ENCODE measurements around the gene NPM1. TPM values are rescaled to one million over a fixed set of nuclear protein-coding genes. Genes with fewer than 3 reads are reported as not detected.
"Not testable (repeated sequence)": the region's sequence is repeated elsewhere in the genome, so short reads cannot be mapped to it uniquely, and the experiment has no call there.

NPM1 gene
- total RNA-seq, 1 experiment from 2014 or later: 2,693 TPM

DNA sequence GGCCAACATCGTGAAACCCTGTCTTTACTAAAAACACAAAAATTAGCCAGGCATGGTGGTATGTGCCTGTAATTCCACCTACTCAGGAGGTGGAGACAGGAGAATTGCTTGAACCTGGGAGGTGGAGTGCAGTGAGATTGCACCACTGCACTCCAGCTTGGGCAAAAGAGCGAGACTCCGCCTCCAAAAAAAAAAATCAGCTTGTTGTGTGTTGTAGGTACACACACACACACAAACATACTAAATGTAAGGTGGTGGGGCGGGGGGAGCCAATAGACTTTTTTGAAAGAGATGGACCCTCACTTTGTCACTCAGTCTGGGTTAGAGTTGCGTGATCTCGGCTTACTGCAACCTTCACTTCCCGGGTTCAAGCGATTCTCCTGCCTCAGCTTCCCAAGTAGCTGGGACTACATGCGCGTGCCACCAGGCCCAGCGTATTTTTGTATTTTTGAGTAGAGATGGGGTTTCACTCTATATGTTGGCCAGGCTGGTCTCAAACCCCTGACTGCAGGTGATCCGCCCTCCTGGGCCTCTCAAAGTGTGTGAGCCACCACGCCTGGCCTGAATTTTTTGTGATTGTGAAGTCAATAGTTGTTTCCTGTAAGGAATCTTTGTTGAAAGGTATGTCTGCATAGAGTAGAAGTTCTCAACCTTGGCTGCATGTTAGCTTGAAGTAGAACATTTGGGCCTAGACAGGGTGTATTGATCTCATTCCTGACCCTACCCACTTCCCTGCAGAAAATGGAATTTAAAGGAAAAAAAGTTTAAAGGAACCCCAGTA lies 13.7 kb downstream of the NPM1 start:
- H3K4me3 ChIP-seq (replicated peaks in 1 of 2; ENCODE audit: low read depth in 1 of 2, low read length in 2 of 2): no peak overlapping the region
- CTCF ChIA-PET: no interaction called here

DNA sequence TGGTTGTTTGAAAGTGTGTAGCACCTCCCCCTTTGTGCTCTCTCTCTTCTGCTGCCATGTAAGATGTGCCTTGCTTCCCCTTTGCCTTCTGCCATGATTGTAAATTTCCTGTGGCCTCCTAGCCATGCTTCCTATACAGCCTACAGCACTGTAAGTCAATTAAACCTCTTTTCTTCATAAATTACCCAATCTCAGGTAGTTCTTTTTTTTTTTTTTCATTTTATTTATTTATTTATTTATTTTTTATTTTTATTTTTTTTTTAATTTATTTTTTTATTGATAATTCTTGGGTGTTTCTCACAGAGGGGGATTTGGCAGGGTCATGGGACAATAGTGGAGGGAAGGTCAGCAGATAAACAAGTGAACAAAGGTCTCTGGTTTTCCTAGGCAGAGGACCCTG lies 15.1 kb downstream of the NPM1 start:
- H3K27me3 ChIP-seq (ENCODE audit: insufficient read depth, low read length); H3K27ac ChIP-seq (ENCODE audit: low read depth, low read length); H2AFZ ChIP-seq (ENCODE audit: low read depth, low read length, poor library complexity, severe bottlenecking); H3K9me2 ChIP-seq (ENCODE audit: insufficient read depth); H3K4me2 ChIP-seq (ENCODE audit: low read length); intact Hi-C loops (cut with micrococcal nuclease); H3K9me3 ChIP-seq (ENCODE audit: control insufficient read depth in 1 of 2, insufficient read depth in 1 of 2, low read depth in 1 of 2, low read length in 2 of 2); CTCF ChIA-PET; H3K9ac ChIP-seq (ENCODE audit: low read length); POLR2A ChIA-PET; DNase-seq (ENCODE audit: low read depth, low spot score); RAD21 ChIA-PET (ENCODE audit: low non-redundant PET in 1 of 2, low total read pairs in 2 of 2, uncharacterized antibody in 2 of 2, unreplicated experiment in 2 of 2); H3K4me3 ChIP-seq (replicated peaks in 1 of 2; ENCODE audit: low read depth in 1 of 2, low read length in 2 of 2); H3K4me1 ChIP-seq (ENCODE audit: control insufficient read depth in 1 of 2, insufficient read depth in 2 of 2, low read length in 2 of 2); BruUV-seq (replicated peaks); ATAC-seq: not testable (repeated sequence)
- Histone ChIP-seq H3K36me3 (ENCODE audit: control insufficient read depth in 1 of 2, insufficient read depth in 2 of 2, low read length in 2 of 2) (peaks cover 58 to 71% of the 10 kb centered on the region in 2 experiments), H3K79me2 (ENCODE audit: insufficient read depth, low read length) (peaks cover 78% of the 10 kb centered on the region), H4K20me1 (ENCODE audit: insufficient read depth) (peaks cover 73% of the 10 kb centered on the region)

More for the DNA sequence above, 13.7 kb downstream of the NPM1 start:
- Histone ChIP-seq H3K4me1 (ENCODE audit: control insufficient read depth in 1 of 2, insufficient read depth in 2 of 2, low read length in 2 of 2) (peaks cover 0 to 9% of the 10 kb centered on the region in 2 experiments; a peak in 2 of 4 replicates), H3K9ac (ENCODE audit: low read length) (no peak overlapping the region), H3K79me2 (ENCODE audit: insufficient read depth, low read length) (peaks cover 78% of the 10 kb centered on the region), H4K20me1 (ENCODE audit: insufficient read depth) (peaks cover 73% of the 10 kb centered on the region), H2AFZ (ENCODE audit: low read depth, low read length, poor library complexity, severe bottlenecking) (no peak overlapping the region), H3K27me3 (ENCODE audit: insufficient read depth, low read length) (no peaks in the 10 kb centered on the region), H3K36me3 (ENCODE audit: control insufficient read depth in 1 of 2, insufficient read depth in 2 of 2, low read length in 2 of 2) (peaks cover 58 to 72% of the 10 kb centered on the region in 2 experiments), H3K9me2 (ENCODE audit: insufficient read depth) (no peaks in the 10 kb centered on the region), H3K4me2 (ENCODE audit: low read length) (no peak overlapping the region), H3K27ac (ENCODE audit: low read depth, low read length) (no peak overlapping the region), H3K9me3 (ENCODE audit: control insufficient read depth in 1 of 2, insufficient read depth in 1 of 2, low read depth in 1 of 2, low read length in 2 of 2) (no peaks in the 10 kb centered on the region)
- BruUV-seq (replicated peaks): TSS peak; percentile 1
- DNase-seq (ENCODE audit: low read depth, low spot score) (no peak), ATAC-seq (no peak)
- ChIA-PET RAD21 (ENCODE audit: low non-redundant PET in 1 of 2, low total read pairs in 2 of 2, uncharacterized antibody in 2 of 2, unreplicated experiment in 2 of 2) (no interaction called here), POLR2A (no interaction called here)
- intact Hi-C loops (cut with micrococcal nuclease): no loop called here
- no peak for TF ChIP-seq RAD21 (IDR thresholded peaks at IDR 0.05; ENCODE audit: low read depth)
- TF ChIP-seq POLR2A (IDR thresholded peaks at IDR 0.05; ENCODE audit: borderline replicate concordance, extremely low read depth, insufficient read depth, insufficient read length): no peak
